ENCODE results near the gene ERC2.

The ERC2 gene

DNA sequence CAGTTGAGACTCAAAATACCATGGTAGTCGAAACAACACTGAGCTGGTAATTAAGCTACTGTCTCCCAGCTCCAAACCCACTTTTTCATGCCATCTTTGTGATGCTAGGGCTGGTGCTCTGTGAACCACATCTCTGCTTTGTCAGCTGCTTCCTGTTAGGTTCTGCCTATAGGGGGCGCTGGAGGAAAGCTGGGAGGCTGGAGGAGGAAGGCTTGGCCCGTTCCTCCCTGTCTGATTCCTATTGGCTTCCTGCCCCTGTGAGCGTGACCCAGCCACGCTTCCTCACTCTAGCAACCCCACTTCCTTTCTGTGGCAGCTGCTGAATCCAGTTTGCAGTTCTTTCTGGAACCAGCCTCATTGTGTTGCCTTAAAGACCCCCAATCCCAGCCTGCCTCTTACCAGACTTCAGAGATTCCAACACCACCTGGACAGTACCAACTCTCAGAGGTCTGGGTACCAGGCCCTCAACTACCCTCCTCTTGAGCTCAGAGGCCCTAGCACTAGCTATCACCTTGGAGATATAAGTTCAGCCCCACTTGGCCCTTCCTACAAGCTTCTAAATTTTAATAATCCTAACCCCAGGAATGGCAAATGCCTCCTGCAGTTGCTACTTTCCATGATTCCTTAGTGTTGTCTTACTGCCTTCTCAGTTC, 120.9 kb downstream of the ERC2 start:
- ChIA-PET POLR2A (no interaction called here), CTCF (interaction anchor here (0.6 to 1.9 kb wide), 25 partner anchors 9 to 1240 kb away, joined by 3 to 16 read pairs (median 4); no protein-coding TSS in a partner anchor)
- Histone ChIP-seq H3K4me3 (ENCODE audit: low read depth, low read length) (no peak overlapping the region), H3K4me1 (ENCODE audit: control insufficient read depth, insufficient read depth, low read length) (no peaks in the 10 kb centered on the region), H3K36me3 (ENCODE audit: control insufficient read depth in 2 of 2, insufficient read depth in 1 of 2, low read length in 2 of 2) (no peaks in the 10 kb centered on the region), H3K9me3 (ENCODE audit: control insufficient read depth, insufficient read depth, low read depth, low read length) (no peaks in the 10 kb centered on the region), H3K27ac (ENCODE audit: extremely low read depth, low read depth, low read length) (no peak overlapping the region)
- no peak for TF ChIP-seq ZNF24 (tag by site-specific recombination; IDR thresholded peaks at IDR 0.05)
- no peak for TF ChIP-seq BCL11B (tag by site-specific recombination; IDR thresholded peaks at IDR 0.05; ENCODE audit: low read depth)
- TF ChIP-seq ZNF654 (tag by site-specific recombination; IDR thresholded peaks at IDR 0.05; ENCODE audit: low read depth), result peak; percentile 40
- no peak for TF ChIP-seq ZBTB17 (tag by site-specific recombination; IDR thresholded peaks at IDR 0.05)
- TF ChIP-seq ZNF248 (tag by site-specific recombination; IDR thresholded peaks at IDR 0.05), result no peak
- no peak for TF ChIP-seq ZBTB21 (tag by site-specific recombination; IDR thresholded peaks at IDR 0.05)
- TF ChIP-seq, protein P1, sequence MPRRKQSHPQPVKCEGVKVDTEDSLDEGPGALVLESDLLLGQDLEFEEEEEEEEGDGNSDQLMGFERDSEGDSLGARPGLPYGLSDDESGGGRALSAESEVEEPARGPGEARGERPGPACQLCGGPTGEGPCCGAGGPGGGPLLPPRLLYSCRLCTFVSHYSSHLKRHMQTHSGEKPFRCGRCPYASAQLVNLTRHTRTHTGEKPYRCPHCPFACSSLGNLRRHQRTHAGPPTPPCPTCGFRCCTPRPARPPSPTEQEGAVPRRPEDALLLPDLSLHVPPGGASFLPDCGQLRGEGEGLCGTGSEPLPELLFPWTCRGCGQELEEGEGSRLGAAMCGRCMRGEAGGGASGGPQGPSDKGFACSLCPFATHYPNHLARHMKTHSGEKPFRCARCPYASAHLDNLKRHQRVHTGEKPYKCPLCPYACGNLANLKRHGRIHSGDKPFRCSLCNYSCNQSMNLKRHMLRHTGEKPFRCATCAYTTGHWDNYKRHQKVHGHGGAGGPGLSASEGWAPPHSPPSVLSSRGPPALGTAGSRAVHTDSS (tag by site-specific recombination; IDR thresholded peaks at IDR 0.05), result peak; percentile 28; the same call in 1 of the 2 replicates
- no peak for TF ChIP-seq ZNF830 (tag by site-specific recombination; IDR thresholded peaks at IDR 0.05; ENCODE audit: low read depth)

DNA sequence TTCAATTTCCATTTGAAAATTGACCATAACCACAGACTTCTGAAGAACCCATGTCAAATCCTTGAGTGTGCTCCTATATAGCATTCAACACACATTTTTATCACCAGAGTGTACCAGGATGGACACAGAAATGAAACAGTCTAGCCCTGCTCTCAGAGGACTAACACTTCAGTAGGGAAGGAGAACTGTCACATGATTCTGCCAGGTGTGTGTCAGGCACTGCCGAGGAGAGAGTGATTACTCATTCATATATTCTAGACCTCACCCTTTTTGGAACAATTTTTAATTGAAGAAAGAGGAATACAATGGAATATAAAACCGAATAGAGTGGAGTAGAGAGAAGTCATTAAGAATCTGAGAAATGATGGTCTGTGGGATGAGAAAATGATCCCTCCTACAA, 125.8 kb downstream of the ERC2 start:
- H3K4me3 ChIP-seq (ENCODE audit: low read depth, low read length), result no peak overlapping the region
- no peaks in the 10 kb centered on the region for H3K4me1 ChIP-seq (ENCODE audit: control insufficient read depth, insufficient read depth, low read length)
- no peaks in the 10 kb centered on the region for H3K9me3 ChIP-seq (ENCODE audit: control insufficient read depth, insufficient read depth, low read depth, low read length)
- CTCF ChIA-PET, result interaction anchor here (0.6 to 5.1 kb wide), 6 partner anchors 20 to 1476 kb away, joined by 3 to 37 read pairs (median 5); no protein-coding TSS in a partner anchor
- POLR2A ChIA-PET, result no interaction called here
- H3K27ac ChIP-seq (ENCODE audit: extremely low read depth, low read depth, low read length), result no peak overlapping the region
- no peaks in the 10 kb centered on the region for H3K36me3 ChIP-seq (ENCODE audit: control insufficient read depth in 2 of 2, insufficient read depth in 1 of 2, low read length in 2 of 2)
- no peak for TF ChIP-seq ZBTB21 (tag by site-specific recombination; IDR thresholded peaks at IDR 0.05)
- TF ChIP-seq, protein P2, sequence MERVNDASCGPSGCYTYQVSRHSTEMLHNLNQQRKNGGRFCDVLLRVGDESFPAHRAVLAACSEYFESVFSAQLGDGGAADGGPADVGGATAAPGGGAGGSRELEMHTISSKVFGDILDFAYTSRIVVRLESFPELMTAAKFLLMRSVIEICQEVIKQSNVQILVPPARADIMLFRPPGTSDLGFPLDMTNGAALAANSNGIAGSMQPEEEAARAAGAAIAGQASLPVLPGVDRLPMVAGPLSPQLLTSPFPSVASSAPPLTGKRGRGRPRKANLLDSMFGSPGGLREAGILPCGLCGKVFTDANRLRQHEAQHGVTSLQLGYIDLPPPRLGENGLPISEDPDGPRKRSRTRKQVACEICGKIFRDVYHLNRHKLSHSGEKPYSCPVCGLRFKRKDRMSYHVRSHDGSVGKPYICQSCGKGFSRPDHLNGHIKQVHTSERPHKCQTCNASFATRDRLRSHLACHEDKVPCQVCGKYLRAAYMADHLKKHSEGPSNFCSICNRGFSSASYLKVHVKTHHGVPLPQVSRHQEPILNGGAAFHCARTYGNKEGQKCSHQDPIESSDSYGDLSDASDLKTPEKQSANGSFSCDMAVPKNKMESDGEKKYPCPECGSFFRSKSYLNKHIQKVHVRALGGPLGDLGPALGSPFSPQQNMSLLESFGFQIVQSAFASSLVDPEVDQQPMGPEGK (tag by site-specific recombination; IDR thresholded peaks at IDR 0.05), result no peak
- no peak for TF ChIP-seq TRIM28 (IDR thresholded peaks at IDR 0.05; ENCODE audit: borderline replicate concordance, low read length)
- TF ChIP-seq, protein P3, sequence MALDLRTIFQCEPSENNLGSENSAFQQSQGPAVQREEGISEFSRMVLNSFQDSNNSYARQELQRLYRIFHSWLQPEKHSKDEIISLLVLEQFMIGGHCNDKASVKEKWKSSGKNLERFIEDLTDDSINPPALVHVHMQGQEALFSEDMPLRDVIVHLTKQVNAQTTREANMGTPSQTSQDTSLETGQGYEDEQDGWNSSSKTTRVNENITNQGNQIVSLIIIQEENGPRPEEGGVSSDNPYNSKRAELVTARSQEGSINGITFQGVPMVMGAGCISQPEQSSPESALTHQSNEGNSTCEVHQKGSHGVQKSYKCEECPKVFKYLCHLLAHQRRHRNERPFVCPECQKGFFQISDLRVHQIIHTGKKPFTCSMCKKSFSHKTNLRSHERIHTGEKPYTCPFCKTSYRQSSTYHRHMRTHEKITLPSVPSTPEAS (tag by site-specific recombination; IDR thresholded peaks at IDR 0.05), result no peak
- TF ChIP-seq GLI4 (tag by site-specific recombination; IDR thresholded peaks at IDR 0.05), result no peak
- TF ChIP-seq ZNF560 (tag by site-specific recombination; IDR thresholded peaks at IDR 0.05; ENCODE audit: borderline replicate concordance), result no peak
- TF ChIP-seq SP2 (tag by site-specific recombination; IDR thresholded peaks at IDR 0.05), result no peak
- TF ChIP-seq OSR2 (tag by site-specific recombination; IDR thresholded peaks at IDR 0.05), result no peak
- no peak for TF ChIP-seq ZNF626 (tag by site-specific recombination; IDR thresholded peaks at IDR 0.05)
- TF ChIP-seq ZNF416 (tag by site-specific recombination; IDR thresholded peaks at IDR 0.05), result no peak

DNA sequence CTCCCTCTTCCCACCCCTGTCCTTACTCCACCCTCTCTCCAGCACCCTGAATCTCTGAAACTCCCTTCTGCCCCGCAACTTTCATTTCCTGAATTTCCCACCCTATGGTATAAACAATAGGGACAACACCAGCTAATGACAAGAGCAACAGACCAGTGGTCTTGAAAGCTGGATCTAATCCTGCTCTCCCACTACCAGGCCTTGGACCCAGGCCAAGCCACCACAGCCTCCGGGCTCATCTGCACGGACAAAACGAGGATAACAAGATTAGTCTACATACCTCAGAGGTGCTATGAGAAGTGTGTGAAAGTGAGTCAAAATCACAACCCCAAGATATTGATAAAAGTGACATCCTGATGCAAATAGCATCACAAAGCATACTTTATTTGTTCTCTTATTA, 128.6 kb downstream of the ERC2 start:
- Histone ChIP-seq H3K9me3 (ENCODE audit: control insufficient read depth, insufficient read depth, low read depth, low read length) (no peaks in the 10 kb centered on the region), H3K36me3 (ENCODE audit: control insufficient read depth in 2 of 2, insufficient read depth in 1 of 2, low read length in 2 of 2) (no peaks in the 10 kb centered on the region), H3K4me3 (ENCODE audit: low read depth, low read length) (no peak overlapping the region), H3K27ac (ENCODE audit: extremely low read depth, low read depth, low read length) (no peak overlapping the region), H3K4me1 (ENCODE audit: control insufficient read depth, insufficient read depth, low read length) (no peaks in the 10 kb centered on the region)
- ChIA-PET POLR2A (no interaction called here), CTCF (interaction anchor here (0.6 to 5.1 kb wide), 17 partner anchors 9 to 881 kb away, joined by 3 to 37 read pairs (median 4); no protein-coding TSS in a partner anchor)
- TF ChIP-seq ZNF560 (tag by site-specific recombination; IDR thresholded peaks at IDR 0.05; ENCODE audit: borderline replicate concordance) (no peak), ZNF302 (tag by site-specific recombination; IDR thresholded peaks at IDR 0.05; ENCODE audit: low read depth) (no peak), ZNF394 (tag by site-specific recombination; IDR thresholded peaks at IDR 0.05; ENCODE audit: borderline replicate concordance) (no peak), TRIM28 (IDR thresholded peaks at IDR 0.05; ENCODE audit: borderline replicate concordance, low read length) (no peak), ZNF777 (tag by site-specific recombination; IDR thresholded peaks at IDR 0.05; ENCODE audit: borderline replicate concordance) (no peak), SCRT2 (tag by site-specific recombination; IDR thresholded peaks at IDR 0.05) (no peak), ZNF433 (tag by site-specific recombination; IDR thresholded peaks at IDR 0.05; ENCODE audit: low read depth) (no peak), REPIN1 (tag by site-specific recombination; IDR thresholded peaks at IDR 0.05; ENCODE audit: low read depth) (no peak), ZNF23 (tag by site-specific recombination; IDR thresholded peaks at IDR 0.05; ENCODE audit: borderline replicate concordance) (no peak), ZNF10 (tag by site-specific recombination; IDR thresholded peaks at IDR 0.05) (no peak), ZNF169 (tag by site-specific recombination; IDR thresholded peaks at IDR 0.05) (no peak), ZNF791 (tag by site-specific recombination; IDR thresholded peaks at IDR 0.05) (no peak), ZNF184 (tag by site-specific recombination; IDR thresholded peaks at IDR 0.05) (no peak), ZNF830 (tag by site-specific recombination; IDR thresholded peaks at IDR 0.05; ENCODE audit: low read depth) (no peak)

Measured in HEK293 (cell line).